IPS-18a (cell line): Measurements from ENCODE around the gene KCNQ1OT1.

Source experiments
- H3K27ac ChIP-seq: one replicate; pipeline ENCODE4 v1.5.1; 2013; ENCODE audit warnings: low read length
- H3K27me3 ChIP-seq: one replicate; pipeline ENCODE4 v1.6.1; 2013; ENCODE audit warnings: mild to moderate bottlenecking, low read length; ENCODE audit not compliant: control insufficient read depth, insufficient read depth
- H3K36me3 ChIP-seq: one replicate; pipeline ENCODE4 v1.6.1; 2013; ENCODE audit warnings: low read depth, low read length; ENCODE audit not compliant: control insufficient read depth
- H3K4me1 ChIP-seq: one replicate; pipeline ENCODE4 v1.6.1; 2013; ENCODE audit warnings: low read depth, low read length; ENCODE audit not compliant: control insufficient read depth
- H3K4me3 ChIP-seq: one replicate; pipeline ENCODE4 v1.5.1; 2013; ENCODE audit warnings: low read length
- H3K9ac ChIP-seq: one replicate; pipeline ENCODE4 v1.6.1; 2013; ENCODE audit warnings: mild to moderate bottlenecking, low read length, moderate library complexity
- H3K9me3 ChIP-seq: one replicate; pipeline ENCODE4 v1.6.1; 2013; ENCODE audit warnings: low read depth, low read length; ENCODE audit not compliant: control insufficient read depth

Gene KCNQ1OT1

DNA sequence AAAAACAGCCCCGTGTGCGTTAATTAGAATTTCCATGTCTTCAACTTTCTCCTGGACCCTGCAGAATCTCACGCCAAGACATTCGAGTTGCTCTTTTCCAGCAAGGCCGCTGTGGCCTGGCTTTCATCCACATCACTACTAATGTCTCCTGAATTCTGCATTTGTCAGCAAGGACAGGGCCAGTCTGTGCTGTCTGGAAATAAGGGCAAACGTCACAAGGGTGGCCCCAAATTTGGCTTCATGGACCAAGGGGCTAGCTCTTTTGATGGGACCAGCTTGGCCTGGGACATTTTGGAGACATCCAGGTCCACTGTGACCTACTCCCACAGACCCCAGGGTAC is 33.4 kb downstream of the KCNQ1OT1 start:
- Histone ChIP-seq H3K36me3 (no peaks in the 10 kb centered on the region), H3K4me3 (no peak overlapping the region), H3K27ac (no peak overlapping the region), H3K9ac (no peak overlapping the region), H3K4me1 (no peaks in the 10 kb centered on the region), H3K9me3 (peaks cover 1% of the 10 kb centered on the region), H3K27me3 (peaks cover 8% of the 10 kb centered on the region)

DNA sequence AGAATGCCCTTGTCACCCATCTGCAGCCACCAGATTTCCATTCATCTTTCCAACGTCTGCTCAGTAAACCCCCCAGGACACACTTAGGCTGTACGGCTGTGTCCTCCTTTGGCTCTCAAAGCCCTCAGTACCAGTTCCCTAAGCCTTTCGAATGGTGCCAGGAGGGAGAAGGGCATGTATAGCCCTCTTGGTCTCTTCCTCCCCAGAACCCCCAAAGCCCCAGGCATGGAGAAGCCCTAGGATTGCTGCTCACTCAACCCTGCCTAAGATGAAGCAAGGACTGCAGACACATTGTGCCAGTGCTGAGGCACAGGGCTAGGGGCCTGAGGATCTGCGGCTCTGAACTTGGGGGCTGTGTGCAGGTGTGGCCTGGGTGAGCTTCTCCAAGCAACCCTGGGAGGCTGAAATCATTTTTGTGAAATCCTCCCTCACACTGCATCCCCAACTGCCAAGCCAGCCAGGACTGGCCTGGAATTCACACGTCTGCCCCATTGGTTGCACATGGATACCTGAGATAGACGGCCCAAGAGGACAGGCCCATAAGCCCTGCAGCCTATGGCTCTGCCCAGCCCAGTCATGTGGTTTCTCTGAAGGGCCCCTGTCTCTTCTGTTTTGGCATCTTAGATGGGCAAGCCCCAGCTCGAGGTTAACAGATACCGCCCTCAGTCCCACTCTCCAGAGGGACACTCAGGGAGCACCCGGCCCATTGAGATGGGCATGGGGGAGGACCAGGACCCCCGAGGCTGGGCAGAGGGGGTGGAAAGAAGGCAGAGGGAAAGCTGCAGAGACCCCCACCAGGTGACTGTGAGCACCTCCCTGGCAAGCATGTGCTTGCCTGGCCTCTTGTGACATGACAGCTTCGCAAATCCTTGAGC is 34.0 kb downstream of the KCNQ1OT1 start:
- H3K27ac ChIP-seq, result no peak overlapping the region
- H3K4me3 ChIP-seq, result no peak overlapping the region
- peaks cover 5% of the 10 kb centered on the region for H3K27me3 ChIP-seq
- H3K4me1 ChIP-seq, result no peaks in the 10 kb centered on the region
- no peak overlapping the region for H3K9ac ChIP-seq
- H3K9me3 ChIP-seq, result peaks cover 6% of the 10 kb centered on the region
- H3K36me3 ChIP-seq, result no peaks in the 10 kb centered on the region

DNA sequence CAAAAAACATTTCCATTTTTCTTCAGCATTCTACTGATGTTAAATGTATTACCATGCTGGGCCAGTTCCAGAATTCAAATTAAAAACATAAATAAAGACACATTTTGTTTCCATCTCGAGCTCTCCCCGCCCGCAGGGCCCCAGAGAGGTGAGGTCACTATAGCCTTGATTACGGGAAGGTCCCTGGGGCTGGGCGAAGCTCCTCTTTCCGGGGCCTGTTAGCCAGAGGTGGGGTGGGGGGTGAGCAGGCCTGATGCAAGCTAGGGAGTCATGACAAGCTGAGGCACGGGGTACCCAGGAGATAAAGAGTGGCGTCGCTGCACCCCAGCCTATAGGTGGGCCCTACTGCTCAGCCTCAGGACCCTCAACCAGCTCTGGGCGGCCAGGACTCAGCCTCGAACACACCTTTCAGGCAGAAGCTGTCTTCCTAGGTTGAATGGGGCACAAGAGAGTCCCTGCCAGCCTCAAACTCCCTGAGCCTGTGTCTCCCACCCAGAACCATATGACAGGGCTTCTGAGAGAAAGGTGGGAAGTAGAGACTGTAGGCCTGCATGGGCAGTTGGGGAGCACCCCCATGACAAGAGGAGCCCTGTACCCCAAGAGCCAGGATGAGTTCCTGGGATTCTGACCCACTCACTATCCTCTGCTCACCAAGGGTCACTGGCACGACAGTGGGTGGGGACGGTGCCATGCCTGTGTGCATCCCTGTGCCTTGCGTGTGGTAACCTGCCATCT is 34.8 kb downstream of the KCNQ1OT1 start:
- peaks cover 14% of the 10 kb centered on the region for H3K9me3 ChIP-seq
- no peak overlapping the region for H3K27ac ChIP-seq
- no peak overlapping the region for H3K4me3 ChIP-seq
- no peak overlapping the region for H3K9ac ChIP-seq
- H3K36me3 ChIP-seq, result no peaks in the 10 kb centered on the region
- H3K27me3 ChIP-seq, result no peaks in the 10 kb centered on the region
- no peaks in the 10 kb centered on the region for H3K4me1 ChIP-seq

DNA sequence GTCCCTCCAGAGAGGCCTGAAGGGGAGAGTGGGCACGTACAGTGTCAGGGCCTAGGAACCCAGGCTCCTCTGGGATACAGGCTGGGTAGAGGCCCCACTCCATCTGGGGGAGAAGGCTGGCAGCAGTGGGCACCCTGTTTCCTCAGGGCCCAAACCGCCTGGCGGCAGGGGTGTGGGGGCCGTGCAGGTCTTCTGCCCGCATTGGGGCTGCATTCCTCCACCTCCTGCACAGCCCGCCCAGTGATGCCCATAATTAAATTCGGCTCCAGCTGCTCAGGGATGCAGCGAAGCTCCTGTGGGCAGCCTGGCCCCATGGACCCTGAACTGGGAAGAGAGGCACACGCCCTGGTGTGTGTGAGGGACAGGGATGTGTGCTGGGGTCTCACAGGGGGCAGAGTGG is 35.4 kb downstream of the KCNQ1OT1 start:
- no peak overlapping the region for H3K27ac ChIP-seq
- H3K9me3 ChIP-seq, result peaks cover 20% of the 10 kb centered on the region
- H3K36me3 ChIP-seq, result no peaks in the 10 kb centered on the region
- no peaks in the 10 kb centered on the region for H3K27me3 ChIP-seq
- H3K4me1 ChIP-seq, result no peaks in the 10 kb centered on the region
- no peak overlapping the region for H3K9ac ChIP-seq
- H3K4me3 ChIP-seq, result no peak overlapping the region

DNA sequence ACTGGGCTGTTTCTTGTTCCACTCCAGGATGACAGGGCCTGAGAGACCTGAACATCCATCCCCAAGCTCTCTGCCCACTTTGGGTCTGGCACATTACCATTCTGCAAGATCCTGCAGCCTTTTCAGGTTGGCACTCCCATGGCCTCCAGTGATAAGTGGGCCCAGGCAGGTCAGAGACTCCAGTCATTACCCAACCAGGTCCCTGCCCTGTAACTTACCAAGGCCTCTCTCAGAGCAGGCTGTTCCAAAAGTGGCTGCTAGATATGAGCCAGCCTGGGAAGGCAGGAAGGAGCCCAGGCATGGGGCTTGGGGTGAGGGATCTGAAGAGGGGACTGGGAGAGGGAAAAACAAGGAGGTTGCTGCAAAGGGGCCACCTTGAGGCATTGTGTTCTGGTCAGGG is 35.9 kb downstream of the KCNQ1OT1 start:
- Histone ChIP-seq H3K27me3 (no peaks in the 10 kb centered on the region), H3K9me3 (peaks cover 25% of the 10 kb centered on the region), H3K27ac (no peak overlapping the region), H3K4me1 (no peaks in the 10 kb centered on the region), H3K36me3 (no peaks in the 10 kb centered on the region), H3K9ac (no peak overlapping the region), H3K4me3 (no peak overlapping the region)

DNA sequence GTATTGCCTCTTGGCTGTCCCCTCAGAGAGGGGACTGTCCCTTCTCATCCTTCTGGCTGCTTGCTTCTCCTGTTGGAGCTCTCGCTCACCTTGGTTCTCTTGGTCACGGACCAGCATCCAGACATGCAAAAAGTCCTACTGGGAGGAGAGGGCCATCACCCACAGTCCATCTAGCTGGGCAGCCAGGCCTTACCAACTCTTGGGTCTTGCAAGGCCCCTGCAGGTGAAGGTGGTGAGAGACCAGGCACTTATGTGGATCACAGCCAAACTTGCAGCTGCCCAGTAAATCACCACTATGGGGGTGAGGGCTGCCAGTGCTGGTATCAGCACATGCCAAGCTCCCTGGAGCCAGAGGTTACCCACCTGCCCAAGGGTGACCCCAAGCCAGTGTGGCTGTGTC is 36.3 kb downstream of the KCNQ1OT1 start:
- H3K36me3 ChIP-seq, result no peaks in the 10 kb centered on the region
- no peaks in the 10 kb centered on the region for H3K27me3 ChIP-seq
- no peak overlapping the region for H3K4me3 ChIP-seq

DNA sequence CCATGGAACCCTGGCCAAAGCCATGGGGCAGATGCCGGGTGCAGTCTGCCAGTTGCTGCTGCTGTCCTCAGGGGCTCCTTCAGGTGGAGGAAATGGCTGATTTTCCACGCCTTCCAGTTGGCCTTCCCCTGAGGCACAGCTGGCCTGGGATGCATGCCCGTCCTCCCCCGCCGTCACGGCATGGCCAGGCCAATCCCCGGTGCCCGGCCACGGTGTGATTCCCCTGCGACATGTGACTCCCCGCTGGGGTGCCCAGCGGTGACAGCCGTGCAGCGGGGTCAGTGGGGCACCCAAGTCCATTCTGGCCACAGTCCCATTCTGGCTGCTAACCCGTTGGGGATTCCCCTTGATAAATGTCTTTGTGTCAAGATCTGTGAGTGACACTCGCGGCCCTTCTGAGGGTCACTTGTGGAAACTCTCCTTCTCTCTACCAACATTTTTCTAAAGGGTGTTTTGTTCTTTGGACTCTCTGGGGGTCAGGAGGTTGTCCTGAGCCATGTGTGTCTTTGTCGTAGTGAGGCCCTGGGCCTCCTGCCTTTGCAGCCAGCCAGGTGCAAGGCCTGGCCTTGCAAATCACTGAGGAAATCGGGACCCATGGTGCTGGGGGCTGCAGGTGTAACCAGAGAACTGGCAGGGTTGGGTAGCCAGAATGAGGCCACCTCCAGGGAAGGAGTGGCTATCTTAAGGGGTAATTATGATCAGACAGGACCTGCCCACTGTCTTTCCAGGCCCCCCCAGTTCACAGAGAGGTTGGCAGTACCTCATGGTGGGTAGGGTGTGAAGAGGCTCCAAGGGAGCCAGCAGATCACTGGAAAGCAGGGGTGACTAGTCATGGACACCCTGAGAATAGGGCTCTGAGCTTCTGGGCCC is 37.1 kb downstream of the KCNQ1OT1 start:
- Histone ChIP-seq H3K27ac (no peak overlapping the region), H3K36me3 (no peaks in the 10 kb centered on the region), H3K4me1 (no peaks in the 10 kb centered on the region), H3K4me3 (no peak overlapping the region), H3K9ac (no peak overlapping the region), H3K27me3 (no peaks in the 10 kb centered on the region), H3K9me3 (peaks cover 30% of the 10 kb centered on the region)

More for the DNA sequence above, 36.3 kb downstream of the KCNQ1OT1 start:
- H3K4me1 ChIP-seq, result no peaks in the 10 kb centered on the region
- H3K9me3 ChIP-seq, result peaks cover 29% of the 10 kb centered on the region
- H3K9ac ChIP-seq, result no peak overlapping the region
- no peak overlapping the region for H3K27ac ChIP-seq

DNA sequence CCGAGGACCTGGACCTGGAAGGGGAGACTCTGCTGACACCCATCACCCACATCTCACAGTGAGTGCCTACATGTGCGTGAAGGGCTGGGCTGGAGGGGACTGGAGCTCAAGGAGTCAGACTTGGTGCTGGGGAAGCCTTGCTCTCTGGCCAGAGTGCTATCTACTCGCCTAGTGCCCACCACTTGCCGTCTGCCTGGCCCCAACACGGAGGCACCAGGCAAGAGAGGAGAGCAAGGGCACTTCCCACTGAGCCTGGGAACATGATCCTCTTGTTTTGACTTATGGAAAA is 37.8 kb downstream of the KCNQ1OT1 start:
- H3K9me3 ChIP-seq, result peaks cover 34% of the 10 kb centered on the region
- no peak overlapping the region for H3K4me3 ChIP-seq
- H3K36me3 ChIP-seq, result no peaks in the 10 kb centered on the region
- no peak overlapping the region for H3K27ac ChIP-seq
- peaks cover 6% of the 10 kb centered on the region for H3K27me3 ChIP-seq
- H3K4me1 ChIP-seq, result no peaks in the 10 kb centered on the region
- no peak overlapping the region for H3K9ac ChIP-seq

DNA sequence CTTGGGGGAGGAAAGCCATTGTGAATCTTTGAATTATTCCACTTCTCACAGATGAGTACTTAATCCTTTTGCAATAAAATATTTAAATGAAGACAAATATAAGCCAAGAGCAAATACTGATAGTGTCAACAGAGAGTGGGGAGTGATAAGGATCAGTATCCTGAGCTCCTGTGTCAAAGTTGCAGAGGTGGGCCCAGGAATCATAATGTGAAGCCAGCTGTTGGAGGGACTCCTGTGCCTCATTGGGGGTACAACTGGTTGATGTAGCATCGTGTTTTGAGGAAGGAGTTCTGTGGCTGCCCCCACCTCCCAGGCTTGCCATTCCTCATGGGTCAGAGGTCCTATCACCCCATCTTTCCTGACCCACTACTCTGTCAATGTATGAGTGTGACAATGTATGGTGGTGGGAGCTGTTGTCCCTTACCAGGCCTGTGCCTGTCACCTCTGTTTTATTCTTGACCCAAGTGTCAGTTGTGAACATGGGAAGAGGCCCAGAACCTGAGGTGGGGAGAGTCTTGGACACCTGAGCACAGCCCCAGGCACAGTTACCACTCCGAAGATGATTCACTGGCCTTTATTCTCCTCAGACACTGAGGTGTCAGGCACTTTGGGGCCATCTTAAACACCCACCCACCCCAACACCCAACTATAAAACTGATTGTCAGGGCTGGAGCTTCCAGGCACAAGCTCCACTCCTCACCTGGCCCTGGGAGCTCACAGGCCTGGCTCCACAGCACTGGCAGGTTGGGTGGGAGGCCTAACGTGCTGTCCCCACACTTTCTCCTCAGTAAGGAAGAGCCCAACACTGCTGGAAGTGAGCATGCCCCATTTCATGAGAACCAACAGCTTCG is 38.4 kb downstream of the KCNQ1OT1 start:
- Histone ChIP-seq H3K4me3 (no peak overlapping the region), H3K27me3 (peaks cover 6% of the 10 kb centered on the region), H3K4me1 (no peaks in the 10 kb centered on the region), H3K9me3 (peaks cover 34% of the 10 kb centered on the region), H3K36me3 (no peaks in the 10 kb centered on the region), H3K9ac (no peak overlapping the region), H3K27ac (no peak overlapping the region)

DNA sequence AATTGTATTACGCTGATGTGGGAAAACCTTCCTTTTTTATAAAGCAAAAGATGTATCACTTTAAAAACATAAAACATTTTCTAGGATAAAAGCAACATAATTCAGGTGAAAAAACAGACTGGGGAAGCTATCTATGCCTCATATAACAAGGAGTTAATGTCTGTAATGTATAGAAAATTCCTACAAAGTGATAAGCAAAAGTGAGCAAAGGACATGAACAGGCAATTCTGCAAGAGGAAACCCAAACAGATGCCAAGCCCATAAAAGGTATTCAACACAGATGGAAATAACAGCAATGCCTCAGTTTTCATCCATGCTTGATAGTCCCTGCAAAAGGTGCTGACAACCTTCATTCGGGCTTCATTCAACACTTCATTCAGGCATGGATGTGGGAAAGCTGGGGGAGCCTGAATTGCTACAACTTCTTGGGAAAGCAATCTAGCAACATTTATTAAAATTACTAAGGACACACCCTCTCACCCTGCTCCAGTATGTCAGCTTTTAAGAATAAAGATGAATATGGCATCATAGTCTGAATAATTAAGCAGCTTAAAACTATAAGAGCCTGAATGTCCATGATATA is 39.3 kb downstream of the KCNQ1OT1 start:
- Histone ChIP-seq H3K9ac (no peak overlapping the region), H3K4me1 (no peaks in the 10 kb centered on the region), H3K27me3 (peaks cover 14% of the 10 kb centered on the region), H3K36me3 (no peaks in the 10 kb centered on the region), H3K9me3 (peaks cover 40% of the 10 kb centered on the region), H3K27ac (no peak overlapping the region), H3K4me3 (no peak overlapping the region)
